ENCODE measurements around the gene EXD3. TPM values are rescaled to one million over a fixed set of nuclear protein-coding genes. Genes with fewer than 3 reads are reported as not detected.
A peak's percentile ranks its signal among the peaks of the same experiment; 100 is the strongest.

Gene EXD3
- total and polyA plus RNA-seq, 4 donors = 8.6 to 30.5 (median 19.5) TPM

DNA sequence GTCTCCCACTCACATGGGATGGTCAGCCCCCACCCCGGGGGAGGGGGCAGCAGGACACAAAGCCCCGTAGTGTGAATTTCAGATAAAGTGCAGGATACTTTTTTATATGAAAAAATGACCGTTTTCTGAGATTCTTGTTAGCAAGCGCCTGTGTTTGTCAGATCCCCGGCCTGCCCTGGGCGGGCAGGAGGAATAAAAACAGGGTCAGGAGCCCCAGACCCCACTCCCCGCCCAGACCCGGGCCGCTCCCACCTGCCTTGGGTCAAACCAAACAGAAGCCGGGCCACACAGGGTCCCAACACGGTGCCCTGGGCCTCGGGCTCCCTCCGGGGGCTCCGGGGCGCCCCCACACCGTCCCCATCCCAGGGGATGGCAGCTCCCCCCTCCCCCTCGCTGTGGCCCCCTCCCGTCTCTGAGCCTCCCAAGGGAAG lies 107.4 kb downstream of the EXD3 start:
- TF ChIP-seq, protein P1, sequence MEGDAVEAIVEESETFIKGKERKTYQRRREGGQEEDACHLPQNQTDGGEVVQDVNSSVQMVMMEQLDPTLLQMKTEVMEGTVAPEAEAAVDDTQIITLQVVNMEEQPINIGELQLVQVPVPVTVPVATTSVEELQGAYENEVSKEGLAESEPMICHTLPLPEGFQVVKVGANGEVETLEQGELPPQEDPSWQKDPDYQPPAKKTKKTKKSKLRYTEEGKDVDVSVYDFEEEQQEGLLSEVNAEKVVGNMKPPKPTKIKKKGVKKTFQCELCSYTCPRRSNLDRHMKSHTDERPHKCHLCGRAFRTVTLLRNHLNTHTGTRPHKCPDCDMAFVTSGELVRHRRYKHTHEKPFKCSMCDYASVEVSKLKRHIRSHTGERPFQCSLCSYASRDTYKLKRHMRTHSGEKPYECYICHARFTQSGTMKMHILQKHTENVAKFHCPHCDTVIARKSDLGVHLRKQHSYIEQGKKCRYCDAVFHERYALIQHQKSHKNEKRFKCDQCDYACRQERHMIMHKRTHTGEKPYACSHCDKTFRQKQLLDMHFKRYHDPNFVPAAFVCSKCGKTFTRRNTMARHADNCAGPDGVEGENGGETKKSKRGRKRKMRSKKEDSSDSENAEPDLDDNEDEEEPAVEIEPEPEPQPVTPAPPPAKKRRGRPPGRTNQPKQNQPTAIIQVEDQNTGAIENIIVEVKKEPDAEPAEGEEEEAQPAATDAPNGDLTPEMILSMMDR (IDR thresholded peaks at IDR 0.05; ENCODE audit: control extremely low read depth, extremely low read depth) = no peak
- WGBS, 2 donors = 26 to 28% methylated on average over 18 of the region's 18 CpGs
- H3K9ac ChIP-seq (ENCODE audit: insufficient read depth in 1 of 2, low read length in 2 of 2) = no peak overlapping the region
- H3K27me3 ChIP-seq (ENCODE audit: control insufficient read depth in 3 of 3, insufficient read depth in 3 of 3, low read length in 2 of 3) = no peaks in the 10 kb centered on the region
- H3K4me1 ChIP-seq (ENCODE audit: control insufficient read depth in 5 of 5, insufficient read depth in 5 of 5, low read length in 5 of 5) = peaks cover 0 to 21% (median 19%) of the 10 kb centered on the region in 5 donors
- peak overlapping the region in 1 of 2 donors; percentile 13 for H3K27ac ChIP-seq (ENCODE audit: low read depth in 1 of 2, low read length in 1 of 2)
- no peaks in the 10 kb centered on the region for H3K9me3 ChIP-seq (ENCODE audit: control insufficient read depth in 4 of 4, insufficient read depth in 3 of 4, low read length in 3 of 4)
- DNase-seq = no peak
- H3K4me3 ChIP-seq = no peak overlapping the region
- ATAC-seq (ENCODE audit: insufficient read depth, low FRiP score) = no peak
- no peaks in the 10 kb centered on the region for H3K36me3 ChIP-seq (ENCODE audit: control insufficient read depth in 4 of 4, insufficient read depth in 4 of 4, low read length in 4 of 4)

DNA sequence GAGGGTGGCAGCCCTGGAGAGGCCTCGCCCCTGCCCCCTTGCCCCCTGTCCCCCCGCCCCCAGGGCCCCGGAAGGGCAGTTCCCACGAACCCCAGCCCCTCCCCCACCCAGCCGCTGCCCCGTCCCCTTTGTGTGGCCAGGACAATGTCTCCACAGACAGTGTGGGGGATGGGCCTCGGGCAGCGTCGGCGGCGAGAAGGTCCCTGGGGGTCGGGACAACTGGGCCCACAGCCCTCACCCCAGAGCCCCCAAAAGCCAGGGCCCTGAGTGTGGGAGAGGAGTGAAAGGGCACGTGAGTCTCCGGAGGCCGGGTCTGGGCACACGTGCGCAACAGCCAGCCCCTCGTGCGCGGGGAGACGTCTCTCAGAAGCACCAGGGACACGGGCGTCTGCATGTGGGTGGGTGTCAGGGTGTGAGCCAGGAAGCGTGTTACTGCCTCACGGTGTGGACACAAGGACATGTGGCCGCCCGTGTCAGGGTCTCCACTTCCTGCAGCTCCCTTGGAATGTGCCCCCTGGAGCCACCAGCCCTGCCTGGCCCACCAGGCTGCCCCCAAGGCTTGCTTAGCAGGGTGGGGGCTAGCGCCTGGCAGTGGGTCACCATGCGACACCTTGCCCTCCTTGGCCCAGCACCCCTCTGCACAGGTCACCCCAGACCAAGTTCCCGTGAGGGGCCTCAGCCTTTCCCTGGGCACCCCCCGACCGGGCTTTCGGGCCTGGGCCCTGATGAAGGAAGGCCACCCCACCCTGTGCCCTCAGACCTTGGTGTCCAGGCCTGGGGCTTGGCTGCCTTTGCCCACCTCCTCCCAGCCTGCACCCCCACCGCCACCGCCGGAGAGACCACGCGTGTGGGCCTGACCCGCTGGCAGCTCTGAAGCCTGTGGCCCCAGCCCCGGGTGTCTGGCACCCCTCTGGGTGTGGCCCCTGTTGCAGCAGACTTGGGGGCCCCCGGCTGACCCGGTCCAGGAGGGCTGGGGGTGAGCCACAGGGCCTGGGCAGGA lies 108.1 kb downstream of the EXD3 start:
- 76 to 81% methylated on average over 40 to 42 of the region's 42 CpGs for WGBS, 2 donors
- H3K4me1 ChIP-seq (ENCODE audit: control insufficient read depth in 5 of 5, insufficient read depth in 5 of 5, low read length in 5 of 5) = peaks cover 0 to 19% (median 14%) of the 10 kb centered on the region in 5 donors

DNA sequence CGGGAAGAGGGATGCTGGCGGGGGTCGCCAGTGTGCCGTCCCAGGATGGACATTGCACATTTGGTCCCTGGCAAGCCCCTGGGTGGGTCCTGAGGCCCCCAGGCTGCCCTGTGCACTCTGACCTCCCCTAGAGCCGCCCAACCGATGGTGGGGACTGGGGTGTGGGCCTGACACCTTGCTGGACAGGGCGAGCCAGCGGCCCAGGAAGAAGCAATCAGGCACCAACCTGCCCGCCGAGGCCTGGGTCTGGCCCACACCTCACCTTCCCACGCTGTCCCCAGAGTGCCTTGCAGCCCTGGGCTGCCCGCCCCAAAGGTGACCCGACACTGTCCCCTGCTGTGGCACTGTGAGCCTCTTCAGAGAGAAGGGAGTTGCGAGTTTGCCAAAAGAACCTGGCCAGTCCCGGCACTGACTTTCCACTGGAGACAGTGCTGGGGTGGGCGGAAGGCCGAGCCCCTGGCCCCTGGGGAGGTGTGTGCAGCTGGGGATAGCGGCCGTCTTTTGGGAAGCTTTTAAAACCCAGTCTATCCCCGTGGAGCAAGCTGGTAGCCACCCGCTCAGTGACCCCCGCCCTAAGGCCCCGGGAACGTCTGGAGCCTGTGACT lies 108.9 kb downstream of the EXD3 start:
- H3K4me3 ChIP-seq = no peak overlapping the region
- TF ChIP-seq, protein P1 (IDR thresholded peaks at IDR 0.05; ENCODE audit: control extremely low read depth, extremely low read depth) = no peak
- no peaks in the 10 kb centered on the region for H3K27me3 ChIP-seq (ENCODE audit: control insufficient read depth in 3 of 3, insufficient read depth in 3 of 3, low read length in 2 of 3)
- peaks cover 0 to 19% (median 12%) of the 10 kb centered on the region in 5 donors for H3K4me1 ChIP-seq (ENCODE audit: control insufficient read depth in 5 of 5, insufficient read depth in 5 of 5, low read length in 5 of 5)
- no peak for DNase-seq
- no peaks in the 10 kb centered on the region for H3K36me3 ChIP-seq (ENCODE audit: control insufficient read depth in 4 of 4, insufficient read depth in 4 of 4, low read length in 4 of 4)
- peak overlapping the region in 1 of 2 donors; percentile 15 for H3K27ac ChIP-seq (ENCODE audit: low read depth in 1 of 2, low read length in 1 of 2)
- H3K9me3 ChIP-seq (ENCODE audit: control insufficient read depth in 4 of 4, insufficient read depth in 3 of 4, low read length in 3 of 4) = no peaks in the 10 kb centered on the region
- no peak for ATAC-seq (ENCODE audit: insufficient read depth, low FRiP score)
- H3K9ac ChIP-seq (ENCODE audit: insufficient read depth in 1 of 2, low read length in 2 of 2) = no peak overlapping the region
- 86 to 87% methylated on average over 23 to 24 of the region's 24 CpGs for WGBS, 2 donors

More for the DNA sequence above, 108.1 kb downstream of the EXD3 start:
- peak overlapping the region in 1 of 2 donors; percentile 13 for H3K27ac ChIP-seq (ENCODE audit: low read depth in 1 of 2, low read length in 1 of 2)
- no peaks in the 10 kb centered on the region for H3K36me3 ChIP-seq (ENCODE audit: control insufficient read depth in 4 of 4, insufficient read depth in 4 of 4, low read length in 4 of 4)
- no peak for DNase-seq
- H3K27me3 ChIP-seq (ENCODE audit: control insufficient read depth in 3 of 3, insufficient read depth in 3 of 3, low read length in 2 of 3) = no peaks in the 10 kb centered on the region
- H3K9ac ChIP-seq (ENCODE audit: insufficient read depth in 1 of 2, low read length in 2 of 2) = no peak overlapping the region
- no peak for ATAC-seq (ENCODE audit: insufficient read depth, low FRiP score)
- no peak overlapping the region for H3K4me3 ChIP-seq
- TF ChIP-seq, protein P1 (IDR thresholded peaks at IDR 0.05; ENCODE audit: control extremely low read depth, extremely low read depth) = no peak
- no peaks in the 10 kb centered on the region for H3K9me3 ChIP-seq (ENCODE audit: control insufficient read depth in 4 of 4, insufficient read depth in 3 of 4, low read length in 3 of 4)

Measured in lung (tissue), 12 donors.